HL-60 (cell line): ENCODE data around the gene LRRN4CL.

ENCODE experiments used
- DNase-seq, 2 experiments: peaks; one replicate each; pipeline ENCODE4 v3.0.0-alpha.2; 2010 to 2020; ENCODE audit warnings: low read depth in 1 of 2, low spot score in 1 of 2
- H3K27ac ChIP-seq: fragments of 250-450 bp; sonication (Bioruptor Pico); replicated peaks from 2 replicates; pipeline ENCODE4 v1.5.1; 2020; ENCODE audit warnings: mild to moderate bottlenecking, moderate library complexity
- H3K27me3 ChIP-seq: fragments of 250-450 bp; sonication (Bioruptor Pico); 2 replicates; pipeline ENCODE4 v1.5.1; 2021; ENCODE audit warnings: mild to moderate bottlenecking, moderate library complexity; ENCODE audit not compliant: insufficient read depth, poor library complexity, severe bottlenecking
- H3K4me3 ChIP-seq: replicated peaks from 2 replicates; pipeline ENCODE4 v1.5.1; 2011; ENCODE audit warnings: mild to moderate bottlenecking, control low read depth, low read length; ENCODE audit not compliant: insufficient read depth
- CTCF ChIP-seq: IDR thresholded peaks from one replicate; pipeline ENCODE4 v1.5.1; 2011; ENCODE audit warnings: low read length, control low read depth, inconsistent platforms; ENCODE audit not compliant: insufficient read depth
- GABPA ChIP-seq: IDR thresholded peaks from 2 replicates; pipeline ENCODE4 v1.6.1; 2012; ENCODE audit warnings: low read depth
- POLR2AphosphoS5 ChIP-seq: IDR thresholded peaks from 2 replicates; pipeline ENCODE4 v1.6.1; 2012; ENCODE audit warnings: low read depth
- REST ChIP-seq: IDR thresholded peaks from 2 replicates; pipeline ENCODE4 v1.6.1; 2012; ENCODE audit warnings: low read depth; ENCODE audit not compliant: insufficient replicate concordance
- SPI1 ChIP-seq: IDR thresholded peaks from 2 replicates; pipeline ENCODE4 v1.6.1; 2012; ENCODE audit warnings: low read depth, mild to moderate bottlenecking, borderline replicate concordance

Gene LRRN4CL

GRCh38 chr11:62671236-62671607 is 18.1 kb downstream of the LRRN4CL start:
- peak overlapping the region; percentile 97 for H3K27ac ChIP-seq
- no peak for DNase-seq
- peak overlapping the region; percentile 67 for H3K4me3 ChIP-seq
- H3K27me3 ChIP-seq, result no peaks in the 10 kb centered on the region
- TF ChIP-seq REST (no peak), SPI1 (no peak), POLR2AphosphoS5 (no peak; the same call in 1 of the 2 replicates), GABPA (no peak), CTCF (no peak)

DNA sequence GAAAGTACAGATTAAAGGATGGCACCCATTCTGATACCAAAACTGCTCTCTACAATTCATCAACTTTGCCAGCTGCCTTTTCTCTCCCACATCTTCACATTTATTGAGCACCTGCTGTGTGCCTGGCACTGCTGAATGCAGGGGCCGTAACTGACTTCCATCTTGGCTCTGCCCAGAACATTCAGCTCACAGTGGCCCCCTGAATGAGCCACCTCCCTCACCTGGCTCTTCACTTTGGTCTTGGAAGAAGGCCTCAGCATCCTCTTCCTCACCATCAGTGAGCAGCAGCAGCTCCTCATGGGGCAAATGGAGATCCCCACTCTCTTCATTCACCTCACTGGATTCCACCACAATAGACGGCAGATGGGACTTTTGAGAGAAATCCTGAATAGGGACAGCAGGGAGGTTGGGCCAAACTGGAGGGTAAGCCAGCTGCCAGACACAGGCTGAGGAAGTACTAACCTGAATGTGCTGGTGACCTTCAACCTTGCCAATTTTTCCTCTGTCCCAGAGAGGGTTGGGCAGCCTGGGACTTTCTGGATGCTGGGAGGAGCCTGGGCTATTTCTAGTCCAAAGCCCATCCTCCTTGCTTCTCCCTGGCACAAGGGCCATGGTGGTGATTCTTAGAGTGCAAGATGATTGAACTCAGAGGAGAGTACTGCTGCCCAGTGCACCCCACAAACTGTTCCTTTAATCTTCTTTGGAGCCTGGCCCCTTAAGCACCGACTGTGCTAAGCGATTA is 19.7 kb downstream of the LRRN4CL start:
- Histone ChIP-seq H3K4me3 (no peak overlapping the region), H3K27ac (no peak overlapping the region)
- TF ChIP-seq REST, result no peak
- no peak for TF ChIP-seq GABPA
- no peak for TF ChIP-seq POLR2AphosphoS5
- no peak for TF ChIP-seq SPI1
- no peak for TF ChIP-seq CTCF

DNA sequence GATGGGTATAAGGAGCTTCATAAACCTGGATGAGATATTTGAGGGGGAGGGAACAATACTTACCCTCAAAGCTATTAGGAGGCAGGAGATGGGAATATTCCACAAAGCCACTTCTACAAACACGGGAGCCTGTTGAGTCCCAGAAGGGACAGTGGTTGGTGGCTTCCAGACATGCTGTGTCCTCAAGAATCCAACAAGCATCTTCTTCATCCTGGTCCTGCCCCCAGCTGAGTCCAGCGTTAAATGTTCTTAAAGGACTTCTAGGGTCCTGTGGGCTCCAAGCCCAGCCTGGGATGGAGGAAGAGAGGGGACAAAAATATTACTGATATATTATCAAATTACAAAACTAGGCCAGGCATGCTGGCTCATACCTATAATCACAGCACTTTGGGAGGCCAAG is 21.9 kb downstream of the LRRN4CL start:
- DNase-seq, result no peak
- no peaks in the 10 kb centered on the region for H3K27me3 ChIP-seq
- H3K4me3 ChIP-seq, result no peak overlapping the region
- TF ChIP-seq CTCF (no peak), GABPA (no peak)
- no peak overlapping the region; the same call in 1 of the 2 replicates for H3K27ac ChIP-seq

More for the DNA sequence above, 19.7 kb downstream of the LRRN4CL start:
- no peaks in the 10 kb centered on the region for H3K27me3 ChIP-seq
- DNase-seq, result no peak

GRCh38 chr11:62666259-62666926 is 22.9 kb downstream of the LRRN4CL start:
- peak in 1 of 2 experiments; percentile 29 for DNase-seq
- Histone ChIP-seq H3K4me3 (peak overlapping the region; percentile 72), H3K27ac (peak overlapping the region; percentile 78), H3K27me3 (no peaks in the 10 kb centered on the region)
- TF ChIP-seq GABPA (no peak), POLR2AphosphoS5 (no peak; the same call in 1 of the 2 replicates), CTCF (no peak), SPI1 (no peak), REST (no peak)
